Measurements from ENCODE around the gene MAGI2.

Gene MAGI2

GRCh38 chr7:78226059-78226719, 1227.3 kb downstream of the MAGI2 start:
- Histone ChIP-seq H3K4me3 (ENCODE audit: low read length) (no peak overlapping the region), H3K9me3 (ENCODE audit: control insufficient read depth, low read depth, low read length) (no peaks in the 10 kb centered on the region), H3K27me3 (ENCODE audit: control insufficient read depth, insufficient read depth, low read length) (no peaks in the 10 kb centered on the region), H3K4me1 (ENCODE audit: control insufficient read depth, low read depth, low read length) (no peaks in the 10 kb centered on the region), H3K9ac (ENCODE audit: low read length) (no peak overlapping the region), H3K27ac (ENCODE audit: low read length) (no peak overlapping the region), H3K36me3 (ENCODE audit: control insufficient read depth, low read depth, low read length) (no peaks in the 10 kb centered on the region)

- no peaks in the 10 kb centered on the region for H3K4me1 ChIP-seq (ENCODE audit: control insufficient read depth, low read depth, low read length)
- no peak overlapping the region for H3K4me3 ChIP-seq (ENCODE audit: low read length)
- no peaks in the 10 kb centered on the region for H3K27me3 ChIP-seq (ENCODE audit: control insufficient read depth, insufficient read depth, low read length)
- H3K36me3 ChIP-seq (ENCODE audit: control insufficient read depth, low read depth, low read length): no peaks in the 10 kb centered on the region
- H3K27ac ChIP-seq (ENCODE audit: low read length): no peak overlapping the region
- no peak overlapping the region for H3K9ac ChIP-seq (ENCODE audit: low read length)
- H3K9me3 ChIP-seq (ENCODE audit: control insufficient read depth, low read depth, low read length): no peaks in the 10 kb centered on the region
These were observed 1227.9 kb downstream of the MAGI2 start for GRCh38 chr7:78225534-78225933.

- Histone ChIP-seq H3K27ac (ENCODE audit: low read length) (no peak overlapping the region), H3K27me3 (ENCODE audit: control insufficient read depth, insufficient read depth, low read length) (no peaks in the 10 kb centered on the region), H3K9me3 (ENCODE audit: control insufficient read depth, low read depth, low read length) (no peaks in the 10 kb centered on the region), H3K9ac (ENCODE audit: low read length) (no peak overlapping the region), H3K36me3 (ENCODE audit: control insufficient read depth, low read depth, low read length) (no peaks in the 10 kb centered on the region), H3K4me1 (ENCODE audit: control insufficient read depth, low read depth, low read length) (no peaks in the 10 kb centered on the region), H3K4me3 (ENCODE audit: low read length) (no peak overlapping the region)
These were observed 1228.5 kb downstream of the MAGI2 start for GRCh38 chr7:78224923-78225322.

GRCh38 chr7:78223598-78223997, 1229.9 kb downstream of the MAGI2 start:
- H3K4me1 ChIP-seq (ENCODE audit: control insufficient read depth, low read depth, low read length): no peaks in the 10 kb centered on the region
- no peak overlapping the region for H3K4me3 ChIP-seq (ENCODE audit: low read length)
- no peaks in the 10 kb centered on the region for H3K27me3 ChIP-seq (ENCODE audit: control insufficient read depth, insufficient read depth, low read length)
- no peak overlapping the region for H3K27ac ChIP-seq (ENCODE audit: low read length)
- no peaks in the 10 kb centered on the region for H3K9me3 ChIP-seq (ENCODE audit: control insufficient read depth, low read depth, low read length)
- no peaks in the 10 kb centered on the region for H3K36me3 ChIP-seq (ENCODE audit: control insufficient read depth, low read depth, low read length)
- no peak overlapping the region for H3K9ac ChIP-seq (ENCODE audit: low read length)

- no peaks in the 10 kb centered on the region for H3K4me1 ChIP-seq (ENCODE audit: control insufficient read depth, low read depth, low read length)
- no peaks in the 10 kb centered on the region for H3K9me3 ChIP-seq (ENCODE audit: control insufficient read depth, low read depth, low read length)
- no peak overlapping the region for H3K9ac ChIP-seq (ENCODE audit: low read length)
- no peaks in the 10 kb centered on the region for H3K27me3 ChIP-seq (ENCODE audit: control insufficient read depth, insufficient read depth, low read length)
- no peak overlapping the region for H3K27ac ChIP-seq (ENCODE audit: low read length)
- H3K4me3 ChIP-seq (ENCODE audit: low read length): no peak overlapping the region
- H3K36me3 ChIP-seq (ENCODE audit: control insufficient read depth, low read depth, low read length): no peaks in the 10 kb centered on the region
These were observed 1231.3 kb downstream of the MAGI2 start for GRCh38 chr7:78222001-78222751.

- Histone ChIP-seq H3K27me3 (ENCODE audit: control insufficient read depth, insufficient read depth, low read length) (no peaks in the 10 kb centered on the region), H3K36me3 (ENCODE audit: control insufficient read depth, low read depth, low read length) (no peaks in the 10 kb centered on the region), H3K4me1 (ENCODE audit: control insufficient read depth, low read depth, low read length) (no peaks in the 10 kb centered on the region), H3K9ac (ENCODE audit: low read length) (no peak overlapping the region), H3K27ac (ENCODE audit: low read length) (no peak overlapping the region), H3K4me3 (ENCODE audit: low read length) (no peak overlapping the region), H3K9me3 (ENCODE audit: control insufficient read depth, low read depth, low read length) (no peaks in the 10 kb centered on the region)
These were observed 1232.7 kb downstream of the MAGI2 start for GRCh38 chr7:78220754-78221153.

GRCh38 chr7:78218876-78219275, 1234.6 kb downstream of the MAGI2 start:
- no peaks in the 10 kb centered on the region for H3K9me3 ChIP-seq (ENCODE audit: control insufficient read depth, low read depth, low read length)
- no peaks in the 10 kb centered on the region for H3K36me3 ChIP-seq (ENCODE audit: control insufficient read depth, low read depth, low read length)
- H3K27ac ChIP-seq (ENCODE audit: low read length): no peak overlapping the region
- H3K4me3 ChIP-seq (ENCODE audit: low read length): no peak overlapping the region
- H3K4me1 ChIP-seq (ENCODE audit: control insufficient read depth, low read depth, low read length): peaks cover 8% of the 10 kb centered on the region
- no peaks in the 10 kb centered on the region for H3K27me3 ChIP-seq (ENCODE audit: control insufficient read depth, insufficient read depth, low read length)
- H3K9ac ChIP-seq (ENCODE audit: low read length): no peak overlapping the region

- no peaks in the 10 kb centered on the region for H3K36me3 ChIP-seq (ENCODE audit: control insufficient read depth, low read depth, low read length)
These were observed 1235.4 kb downstream of the MAGI2 start for GRCh38 chr7:78218051-78218450.

GRCh38 chr7:78215199-78215598, 1238.3 kb downstream of the MAGI2 start:
- no peaks in the 10 kb centered on the region for H3K36me3 ChIP-seq (ENCODE audit: control insufficient read depth, low read depth, low read length)
- no peak overlapping the region for H3K4me3 ChIP-seq (ENCODE audit: low read length)
- no peak overlapping the region for H3K9ac ChIP-seq (ENCODE audit: low read length)
- H3K4me1 ChIP-seq (ENCODE audit: control insufficient read depth, low read depth, low read length): peaks cover 8% of the 10 kb centered on the region
- H3K27ac ChIP-seq (ENCODE audit: low read length): no peak overlapping the region
- H3K9me3 ChIP-seq (ENCODE audit: control insufficient read depth, low read depth, low read length): no peaks in the 10 kb centered on the region
- no peaks in the 10 kb centered on the region for H3K27me3 ChIP-seq (ENCODE audit: control insufficient read depth, insufficient read depth, low read length)

More at GRCh38 chr7:78218051-78218450, 1235.4 kb downstream of the MAGI2 start:
- Histone ChIP-seq H3K27ac (ENCODE audit: low read length) (no peak overlapping the region), H3K9me3 (ENCODE audit: control insufficient read depth, low read depth, low read length) (no peaks in the 10 kb centered on the region), H3K27me3 (ENCODE audit: control insufficient read depth, insufficient read depth, low read length) (no peaks in the 10 kb centered on the region), H3K4me3 (ENCODE audit: low read length) (no peak overlapping the region), H3K4me1 (ENCODE audit: control insufficient read depth, low read depth, low read length) (peaks cover 8% of the 10 kb centered on the region), H3K9ac (ENCODE audit: low read length) (no peak overlapping the region)

- Histone ChIP-seq H3K4me3 (ENCODE audit: low read length) (no peak overlapping the region), H3K4me1 (ENCODE audit: control insufficient read depth, low read depth, low read length) (peaks cover 8% of the 10 kb centered on the region), H3K27ac (ENCODE audit: low read length) (no peak overlapping the region), H3K27me3 (ENCODE audit: control insufficient read depth, insufficient read depth, low read length) (no peaks in the 10 kb centered on the region), H3K36me3 (ENCODE audit: control insufficient read depth, low read depth, low read length) (no peaks in the 10 kb centered on the region), H3K9me3 (ENCODE audit: control insufficient read depth, low read depth, low read length) (no peaks in the 10 kb centered on the region), H3K9ac (ENCODE audit: low read length) (no peak overlapping the region)
These were observed 1240.1 kb downstream of the MAGI2 start for GRCh38 chr7:78213402-78213801.

- H3K27ac ChIP-seq (ENCODE audit: low read length): no peak overlapping the region
- no peaks in the 10 kb centered on the region for H3K36me3 ChIP-seq (ENCODE audit: control insufficient read depth, low read depth, low read length)
- no peaks in the 10 kb centered on the region for H3K9me3 ChIP-seq (ENCODE audit: control insufficient read depth, low read depth, low read length)
- H3K4me3 ChIP-seq (ENCODE audit: low read length): no peak overlapping the region
- peaks cover 8% of the 10 kb centered on the region for H3K4me1 ChIP-seq (ENCODE audit: control insufficient read depth, low read depth, low read length)
- no peaks in the 10 kb centered on the region for H3K27me3 ChIP-seq (ENCODE audit: control insufficient read depth, insufficient read depth, low read length)
- no peak overlapping the region for H3K9ac ChIP-seq (ENCODE audit: low read length)
These were observed 1240.9 kb downstream of the MAGI2 start for GRCh38 chr7:78212476-78213060.

Measured in iPS-18a (cell line).